NCI-H524 treated with DMSO at 0.1 percent for 48 hours (cell line): ENCODE results near the gene CD302.
"Not testable (repeated sequence)": the region's sequence is repeated elsewhere in the genome, so short reads cannot be mapped to it uniquely, and the experiment has no call there.

Experiments
- DNase-seq: peaks from one replicate; lab custom pipeline; 2025; lab: John Stamatoyannopoulos, UW

CD302 gene, protein sequence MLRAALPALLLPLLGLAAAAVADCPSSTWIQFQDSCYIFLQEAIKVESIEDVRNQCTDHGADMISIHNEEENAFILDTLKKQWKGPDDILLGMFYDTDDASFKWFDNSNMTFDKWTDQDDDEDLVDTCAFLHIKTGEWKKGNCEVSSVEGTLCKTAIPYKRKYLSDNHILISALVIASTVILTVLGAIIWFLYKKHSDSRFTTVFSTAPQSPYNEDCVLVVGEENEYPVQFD

DNA sequence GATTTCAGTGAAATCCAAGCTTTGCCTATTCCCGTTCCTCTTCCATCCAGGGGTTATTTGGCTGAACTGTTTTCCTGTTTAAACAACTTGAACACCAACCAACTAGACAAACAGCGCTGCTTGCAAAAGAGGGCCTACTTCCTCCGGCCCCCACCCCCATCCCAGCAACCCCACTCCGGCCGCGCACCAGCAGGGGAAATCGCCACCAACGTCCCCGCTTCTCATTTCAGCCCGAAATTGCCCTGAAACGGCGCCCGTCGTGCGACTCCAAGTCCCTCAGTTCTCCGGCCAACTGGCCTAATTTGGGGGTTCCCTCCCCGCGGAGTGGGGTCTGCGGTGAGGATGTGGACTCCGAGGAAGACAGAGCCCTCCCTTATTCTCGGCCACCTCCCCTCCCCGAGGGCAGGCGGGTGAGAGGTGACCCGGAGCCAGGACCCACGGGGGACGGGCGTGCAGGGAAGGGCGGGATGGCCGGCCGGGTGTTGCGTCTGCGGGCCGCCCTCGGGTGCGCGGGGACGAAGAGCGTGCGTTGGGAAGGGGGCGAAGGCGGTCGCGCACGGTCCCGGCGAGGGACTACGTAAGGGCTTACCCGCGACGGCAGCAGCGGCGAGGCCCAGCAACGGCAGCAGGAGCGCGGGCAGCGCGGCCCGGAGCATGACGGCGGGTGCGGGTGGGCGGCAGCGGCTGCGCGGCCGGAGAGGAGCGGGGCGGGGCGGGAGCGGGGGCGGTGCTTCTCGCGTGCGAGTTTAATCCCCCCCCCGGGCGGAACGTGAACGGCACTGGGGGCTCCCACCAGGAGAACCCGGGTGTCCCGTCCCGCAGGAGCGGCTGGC, at the start of gene CD302:
CD302 (minus strand) TSS at position 666 of the 833 bp plus-strand sequence; CDS start at position 656, 10 bp downstream.
- no peak for DNase-seq

DNA sequence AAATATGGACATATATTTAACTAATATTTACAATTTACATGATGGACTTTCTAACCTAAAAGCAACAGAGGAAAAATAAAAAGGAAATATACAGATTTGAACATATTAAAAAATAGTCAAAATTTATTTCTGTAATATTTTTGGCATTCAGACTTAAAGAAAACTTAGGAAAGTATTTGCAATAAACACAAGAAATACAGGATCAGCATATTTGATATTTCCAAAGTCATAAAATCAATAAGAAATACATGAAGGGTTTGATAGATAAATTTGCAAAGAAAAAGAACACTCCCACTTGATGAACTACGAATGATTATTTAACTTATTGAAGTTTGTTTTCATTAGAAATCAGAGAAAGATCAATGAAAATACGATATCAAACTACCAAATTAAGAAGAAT, 48.6 kb upstream of the CD302 start:
- no peak for DNase-seq

DNA sequence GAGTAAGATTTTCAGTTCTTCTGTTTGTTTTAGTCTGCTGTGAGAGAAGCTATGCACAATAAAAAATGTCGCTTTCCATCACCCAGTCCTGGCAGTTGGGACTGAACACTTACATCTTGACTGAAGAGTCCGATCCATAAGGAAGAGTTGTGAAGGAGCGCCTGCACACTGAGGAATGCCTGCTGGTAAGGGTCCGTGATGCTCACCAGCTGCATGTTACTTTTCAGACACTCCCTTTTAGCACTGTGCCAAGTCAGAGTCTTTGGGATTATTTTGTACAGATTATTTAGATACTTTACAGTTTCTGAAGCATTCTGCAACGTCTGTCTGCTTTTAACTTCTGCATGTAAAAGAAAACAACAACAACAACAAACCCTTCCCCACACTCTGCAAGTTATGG, 42.6 kb upstream of the CD302 start:
- no peak for DNase-seq

DNA sequence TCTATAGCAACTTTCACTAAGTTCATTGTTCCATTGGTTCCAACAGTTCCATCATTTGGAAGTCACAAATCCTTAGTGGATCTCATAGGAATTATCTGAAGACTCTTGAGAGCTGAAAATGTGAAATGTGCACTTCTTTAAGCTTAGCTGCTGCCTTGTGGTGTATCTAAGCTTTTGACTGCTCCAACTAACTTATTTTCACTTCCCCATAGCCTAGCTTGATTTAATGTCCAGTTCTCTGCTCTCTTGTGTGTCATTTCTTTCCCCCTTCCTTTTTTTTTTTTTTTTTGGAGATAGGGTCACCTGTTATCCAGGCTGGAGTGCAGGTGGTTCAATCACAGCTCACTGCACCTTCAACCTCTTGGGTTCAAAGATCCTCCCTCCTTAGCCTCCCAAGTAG, 34.9 kb upstream of the CD302 start:
- DNase-seq: no peak

DNA sequence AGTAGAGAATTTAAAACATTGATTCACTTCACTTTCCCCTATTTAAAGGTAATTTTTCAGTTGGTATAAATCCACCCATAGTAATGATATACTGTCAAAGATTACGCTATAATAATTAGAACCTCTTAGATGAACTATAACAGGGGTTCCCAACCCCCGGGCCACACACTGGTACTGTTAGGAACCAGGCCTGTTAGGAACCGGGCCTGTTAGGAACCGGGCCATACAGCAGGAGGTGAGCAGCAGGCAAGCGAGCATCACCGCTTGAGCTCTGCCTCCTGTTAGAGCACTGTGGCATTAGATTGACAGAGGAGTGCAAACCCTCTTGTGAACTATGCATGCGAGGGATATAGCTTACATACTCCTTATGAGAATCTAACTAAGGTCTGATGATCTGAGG, 34.0 kb upstream of the CD302 start:
- no peak for DNase-seq

DNA sequence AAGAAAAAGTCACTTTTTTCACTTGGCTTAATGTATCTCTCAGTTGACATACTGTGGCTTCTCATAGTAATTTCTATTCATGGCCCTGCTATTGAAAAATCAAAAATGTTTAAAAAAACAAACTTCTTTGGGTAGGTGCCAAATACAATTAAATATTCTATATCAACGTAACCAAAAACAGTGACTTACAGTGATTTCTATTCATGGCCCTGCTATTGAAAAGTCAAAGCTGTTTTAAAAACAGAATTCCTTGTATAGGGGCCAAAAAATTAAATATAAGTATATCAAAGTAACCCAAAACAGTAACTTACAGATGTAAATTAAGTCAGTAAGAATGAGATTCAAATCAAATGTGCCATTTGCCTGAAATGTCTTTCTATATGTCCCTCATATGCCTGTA, 31.4 kb upstream of the CD302 start:
- DNase-seq: no peak

DNA sequence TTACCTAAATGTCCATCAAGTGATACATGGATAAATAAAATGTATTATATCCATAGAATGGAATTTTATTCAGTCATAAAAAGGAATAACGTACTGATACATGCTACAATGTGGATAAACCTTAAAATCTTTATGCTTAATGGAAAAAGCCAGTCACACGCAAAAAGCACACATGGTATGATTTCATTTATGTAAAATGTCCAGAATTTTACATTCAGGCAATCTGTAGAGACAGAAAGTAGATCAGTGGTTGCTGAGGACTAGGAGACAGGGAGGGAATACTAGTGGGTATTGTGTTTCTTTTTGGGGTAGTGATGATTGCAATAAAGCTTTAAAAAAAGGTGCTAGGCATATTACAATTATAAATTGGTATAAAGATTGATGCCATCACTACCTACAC, 30.7 kb upstream of the CD302 start:
- DNase-seq: no peak

DNA sequence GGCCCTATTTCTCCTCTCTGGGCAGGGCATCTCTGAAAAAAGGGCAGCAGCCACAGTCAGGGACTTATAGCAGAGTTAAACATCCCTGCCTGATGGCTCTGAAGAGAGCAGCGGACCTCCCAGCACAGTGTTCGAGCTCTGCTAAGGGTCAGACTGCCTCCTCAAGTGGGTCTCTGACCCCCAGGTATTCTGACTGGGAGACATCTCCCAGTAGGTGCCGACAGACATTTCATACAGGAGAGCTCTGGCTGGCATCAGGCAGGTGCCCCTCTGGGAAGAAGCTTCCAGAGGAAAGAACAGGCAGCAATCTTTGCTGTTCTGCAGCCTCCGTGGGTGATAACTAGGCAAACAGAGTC, 24.4 kb upstream of the CD302 start:
- DNase-seq: not testable (repeated sequence)

DNA sequence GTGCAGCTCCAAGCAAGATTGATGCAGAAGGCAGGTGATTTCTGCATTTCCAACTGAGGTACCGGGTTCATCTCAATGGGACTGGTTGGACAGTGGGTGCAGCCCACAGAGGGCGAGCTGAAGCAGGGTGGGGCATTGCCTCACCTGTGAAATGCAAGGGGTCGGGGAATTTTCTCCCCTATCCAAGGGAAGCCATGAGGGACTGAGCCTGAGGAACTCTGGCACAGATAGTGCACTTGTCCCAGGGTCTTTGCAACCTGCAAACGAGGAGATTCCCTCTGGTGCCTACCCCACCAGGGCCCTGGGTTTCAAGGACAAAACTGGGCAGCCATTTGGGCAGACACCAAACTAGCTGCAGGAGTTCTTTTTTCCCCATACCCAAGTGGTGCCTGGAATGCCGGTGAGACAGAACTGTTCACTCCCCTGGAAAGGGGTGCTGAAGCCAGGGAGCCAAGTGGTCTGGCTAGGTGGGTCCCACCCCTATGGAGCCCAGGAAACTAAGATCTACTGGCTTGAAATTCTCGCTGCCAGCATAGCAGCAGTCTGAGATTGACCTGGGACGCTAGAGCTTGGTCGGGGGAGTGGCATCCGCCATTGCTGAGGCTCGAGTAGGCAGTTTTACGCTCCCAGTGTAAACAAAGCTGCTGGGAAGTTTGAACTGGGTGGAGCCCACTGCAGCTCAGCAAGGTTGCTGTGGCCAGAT, 23.9 kb upstream of the CD302 start:
- not testable (repeated sequence) for DNase-seq

DNA sequence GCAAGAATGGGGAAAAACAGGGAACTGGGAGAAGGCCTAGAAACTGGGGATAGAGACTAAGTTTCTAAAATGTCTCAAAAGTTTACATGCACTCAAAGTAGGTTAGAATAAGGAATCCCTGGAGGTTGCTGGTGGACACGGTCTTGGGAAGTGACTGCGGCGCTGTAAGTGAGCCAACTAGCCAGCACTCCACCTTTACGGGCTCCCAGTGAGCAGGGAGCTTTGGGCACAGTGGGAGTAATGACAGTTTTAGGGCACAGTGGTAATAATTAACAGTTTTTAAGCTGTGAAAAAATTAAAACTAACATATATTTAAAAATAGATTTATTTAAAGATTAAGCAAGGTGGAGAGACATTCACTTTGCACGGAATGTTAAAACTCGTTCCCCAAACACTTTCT, 20.9 kb upstream of the CD302 start:
- DNase-seq: no peak

DNA sequence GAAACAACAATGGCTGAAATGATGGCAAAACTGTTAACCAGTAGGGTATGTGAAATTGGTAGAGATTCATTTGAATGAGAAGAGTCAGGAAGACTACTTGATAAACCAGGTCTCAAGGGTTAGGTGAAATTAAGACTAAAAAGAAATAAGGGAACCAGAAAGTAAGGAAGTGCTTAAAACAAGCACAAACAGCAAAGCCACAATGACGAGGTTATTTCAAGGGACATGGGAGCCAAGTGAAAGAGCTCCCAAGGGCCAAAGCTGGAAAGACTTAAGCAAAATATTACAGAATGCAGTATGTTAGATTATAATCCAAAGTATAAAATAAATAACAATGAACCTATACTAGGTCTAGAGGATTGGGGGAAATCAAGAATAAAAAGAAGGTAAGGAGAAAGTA, 19.3 kb upstream of the CD302 start:
- no peak for DNase-seq

DNA sequence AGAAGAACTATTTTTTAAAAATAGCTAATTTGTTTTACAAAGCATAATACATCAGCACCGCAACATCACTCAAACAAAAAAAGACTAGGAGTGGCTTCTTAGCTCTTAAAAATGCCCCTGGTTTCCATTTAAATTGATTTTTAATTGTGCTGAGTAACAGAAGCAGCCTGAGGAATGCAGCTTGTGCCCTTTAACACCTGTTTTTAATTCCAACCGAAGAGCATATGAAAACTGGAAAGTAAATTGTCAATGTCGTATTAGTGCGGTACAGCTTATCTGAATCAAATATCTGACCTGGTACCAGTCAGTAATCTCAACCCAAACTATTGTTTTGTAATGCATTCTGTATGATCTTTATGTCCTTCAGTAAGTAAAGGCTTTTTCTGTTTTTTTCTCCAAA, 13.2 kb upstream of the CD302 start:
- no peak for DNase-seq

DNA sequence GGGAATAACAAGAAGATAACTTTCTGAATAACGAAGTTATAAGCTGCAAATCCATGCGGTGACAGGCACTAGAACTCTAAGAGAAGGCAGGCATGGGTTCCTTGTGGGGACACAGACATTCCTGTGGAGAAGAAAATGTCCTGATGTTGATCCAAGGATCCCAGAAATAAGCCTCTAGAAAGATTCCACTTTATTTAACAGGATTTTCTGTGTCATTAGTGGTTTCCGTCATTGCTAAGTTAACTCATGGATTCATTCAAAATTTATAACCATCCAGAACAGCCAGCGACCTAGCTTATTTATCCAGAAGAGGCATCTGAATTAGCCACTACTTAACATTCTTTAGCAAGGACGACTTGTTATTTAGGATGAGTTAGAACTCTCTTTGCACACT, 10.0 kb upstream of the CD302 start:
- DNase-seq: no peak

DNA sequence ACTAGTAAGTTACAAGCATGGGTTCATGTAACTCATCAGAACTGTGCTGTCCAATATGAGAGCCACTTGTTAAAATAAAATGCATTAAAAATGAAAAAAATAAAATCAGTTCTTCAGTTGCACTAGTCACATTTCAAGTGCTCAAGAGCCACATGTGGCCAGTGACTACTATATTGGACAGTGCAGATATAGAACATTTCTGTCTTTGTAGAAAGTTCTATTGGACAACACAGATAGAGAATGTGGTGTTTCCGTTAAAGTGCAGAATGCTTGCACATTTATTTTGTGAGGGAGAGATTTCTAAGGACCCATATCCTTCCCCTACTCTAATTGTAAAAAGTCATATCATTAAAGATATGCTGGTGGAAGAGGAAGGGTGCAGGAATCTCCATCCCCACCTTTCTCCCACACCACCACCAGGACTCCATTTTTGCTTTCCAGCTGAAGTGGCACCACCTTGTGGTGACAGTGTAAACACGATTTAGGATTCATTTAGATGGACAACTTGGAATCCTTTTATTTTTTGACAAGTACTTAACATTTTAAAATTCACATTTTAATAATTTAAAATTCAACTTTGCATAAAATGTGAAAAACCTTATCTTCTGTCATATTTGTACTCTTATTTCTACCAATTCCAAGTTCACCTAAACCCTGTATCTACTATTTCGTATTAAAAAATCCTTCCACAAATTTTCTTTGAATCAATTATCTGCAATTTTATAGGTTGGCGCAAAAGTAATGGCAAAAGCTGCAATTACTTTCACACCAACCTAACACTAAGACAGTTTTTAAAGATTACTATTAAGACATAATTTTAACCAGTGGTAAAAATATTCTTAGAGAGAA, 9.4 kb upstream of the CD302 start:
- no peak for DNase-seq

DNA sequence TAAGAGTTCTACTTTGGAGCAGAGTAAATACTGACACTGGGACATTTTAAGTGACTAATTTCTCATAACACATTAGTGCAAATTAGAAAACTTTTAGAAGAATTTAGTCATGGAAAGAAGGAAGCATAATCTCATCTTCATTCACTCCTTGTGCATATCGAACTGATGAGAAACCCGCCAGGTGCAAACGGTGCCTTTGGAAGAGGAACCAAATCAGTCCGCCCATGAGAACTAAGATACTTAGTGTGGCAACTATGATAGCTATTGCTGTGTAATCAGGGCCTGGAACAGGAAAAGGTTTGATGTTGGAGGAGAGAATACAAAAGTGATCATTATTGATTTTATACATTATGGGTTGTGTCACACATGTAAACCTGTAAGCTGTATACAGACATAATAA, 6.9 kb upstream of the CD302 start:
- no peak for DNase-seq

DNA sequence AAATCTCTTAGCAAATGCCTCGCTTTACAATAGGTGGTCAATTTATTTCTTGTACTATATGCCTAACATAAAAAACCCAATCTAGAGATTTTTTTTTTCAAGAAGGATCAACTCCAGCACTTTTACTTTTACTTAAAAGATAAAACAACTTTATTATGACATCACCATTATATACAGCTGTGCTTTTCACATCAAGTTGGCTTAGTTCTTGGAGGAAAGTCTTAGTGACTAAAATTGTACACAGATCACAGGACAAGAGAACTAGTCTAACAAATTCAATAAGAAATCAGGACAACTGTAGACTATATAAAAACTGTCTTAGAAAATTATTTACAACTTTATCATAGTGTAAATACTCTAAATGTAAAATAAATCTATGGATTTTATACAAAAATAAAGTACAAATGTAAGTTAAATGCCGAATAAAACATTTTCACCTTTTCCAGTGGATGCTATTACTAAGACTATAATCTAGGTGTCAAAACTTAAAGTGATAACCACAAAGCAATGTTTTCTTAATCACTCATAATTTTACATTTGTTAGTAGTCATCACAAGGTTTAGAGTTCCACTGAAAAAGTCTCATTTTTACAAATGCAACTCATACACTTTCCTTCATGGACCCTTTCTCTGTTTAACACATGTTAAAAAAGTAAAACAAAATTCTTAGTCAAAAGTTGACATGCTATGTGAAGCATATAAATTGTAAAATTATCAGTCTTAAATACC, 5.4 kb upstream of the CD302 start:
- DNase-seq: no peak

DNA sequence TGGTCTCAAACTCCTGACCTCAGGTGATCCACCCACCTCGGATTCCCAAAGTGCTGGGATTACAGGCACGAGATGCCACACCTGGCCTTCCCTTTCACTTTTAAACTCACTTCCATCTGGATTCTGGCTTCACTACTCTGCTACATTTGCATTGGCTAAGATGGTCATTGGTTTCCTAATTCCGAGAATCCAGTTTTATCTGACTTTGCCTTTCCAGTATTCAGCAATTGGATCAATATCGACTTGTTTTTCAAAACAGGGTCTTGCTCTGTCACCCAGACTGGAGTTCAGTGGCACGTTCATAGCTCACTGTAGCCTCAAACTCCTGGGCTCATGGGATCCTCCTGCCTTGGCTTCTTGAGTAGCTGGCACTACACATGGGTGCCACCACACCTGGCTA, 4.7 kb upstream of the CD302 start:
- no peak for DNase-seq

DNA sequence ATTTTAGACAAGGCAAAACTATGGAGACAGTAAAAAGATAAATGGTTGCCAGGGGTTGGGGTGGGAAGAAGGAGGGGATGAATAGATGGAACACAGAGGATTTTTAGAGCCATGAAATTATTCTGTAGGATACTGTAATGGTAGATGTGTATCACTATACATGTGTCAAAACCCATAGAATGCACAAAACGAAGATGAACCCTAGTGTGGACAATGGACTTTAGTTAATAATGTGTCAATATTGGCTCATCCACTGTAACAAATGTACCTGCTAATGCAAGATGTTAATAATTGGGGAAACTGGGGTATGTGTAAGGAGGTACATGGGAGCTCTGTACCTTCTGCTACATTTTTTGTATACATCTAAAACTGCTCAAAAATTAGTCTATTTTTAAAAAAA, 1.8 kb upstream of the CD302 start:
- no peak for DNase-seq

DNA sequence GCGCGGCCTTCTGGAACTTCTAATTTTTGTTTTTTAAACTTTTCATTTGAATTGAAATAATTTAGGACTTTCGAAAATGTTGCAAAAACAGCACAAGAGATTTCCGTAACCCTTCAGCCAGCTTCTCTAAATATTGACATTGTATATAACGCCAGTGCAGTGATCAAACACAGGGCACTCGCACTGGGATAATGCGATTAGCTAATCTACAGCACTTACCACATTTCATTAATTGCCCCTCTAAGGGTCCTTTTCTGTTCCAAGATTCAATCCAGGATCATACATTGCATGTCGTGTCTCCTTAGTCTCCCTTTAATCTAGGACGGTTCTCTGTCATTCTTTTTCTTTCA, 343 bp upstream of the CD302 start:
- no peak for DNase-seq

DNA sequence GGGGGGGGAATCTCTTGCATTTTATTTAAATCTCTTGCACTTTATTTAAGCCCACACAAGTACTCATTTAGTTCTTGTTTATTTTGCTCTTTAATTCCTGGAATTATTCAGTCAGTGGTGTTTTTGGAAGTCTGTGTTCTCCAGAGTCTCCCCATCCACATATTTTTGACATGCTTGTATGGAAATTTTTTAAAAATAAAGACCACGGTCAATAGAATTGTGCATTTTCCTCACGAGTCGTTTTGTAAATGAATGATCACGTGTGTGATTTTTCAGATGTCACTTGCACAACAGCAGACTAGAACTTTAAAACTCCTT, 824 bp downstream of the CD302 start:
- DNase-seq: no peak

DNA sequence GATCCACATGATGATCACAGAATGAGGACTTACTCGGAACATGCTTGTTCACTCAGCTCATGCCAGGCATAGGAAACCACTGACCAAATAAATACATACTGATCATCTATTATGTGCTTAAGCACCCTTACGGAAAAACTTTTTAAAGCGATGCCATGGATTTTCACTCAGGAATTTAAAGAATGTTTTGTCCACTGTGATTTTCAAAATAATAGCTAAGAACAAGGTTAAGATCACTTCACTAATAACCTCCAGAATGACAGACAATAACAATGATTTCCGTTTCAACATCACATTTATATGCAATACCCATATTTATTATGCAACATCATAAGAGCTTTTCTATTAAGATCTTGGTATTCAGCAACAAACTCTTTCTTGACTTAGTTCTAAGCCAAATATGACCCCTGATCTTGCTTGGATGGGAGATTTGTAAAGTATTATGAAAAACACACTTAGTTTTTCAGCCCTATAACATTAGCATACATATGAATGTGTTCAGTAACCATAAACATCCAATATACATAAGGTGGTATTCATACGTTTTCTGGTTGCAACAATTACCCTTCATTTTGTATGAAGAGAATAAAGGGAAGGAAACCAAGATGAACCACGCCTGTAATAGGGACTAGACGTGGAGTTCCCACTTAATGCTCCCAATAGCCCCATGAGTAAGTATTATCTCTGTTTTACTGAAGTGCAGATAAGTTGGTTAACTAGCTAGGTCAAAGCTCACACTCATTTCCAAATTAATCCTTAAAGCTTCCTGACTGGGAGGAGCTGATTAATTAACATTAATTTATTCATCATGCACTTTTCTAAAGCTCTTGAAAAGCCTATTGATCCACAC, 1.9 kb downstream of the CD302 start:
- no peak for DNase-seq
